Measurements from ENCODE around the gene PSD2. TPM values are rescaled to one million over a fixed set of nuclear protein-coding genes. Genes with fewer than 3 reads are reported as not detected.

The PSD2 gene
- total and polyA plus RNA-seq, 2 of the 13 experiments (the other 11 are each of a cell fraction or from before 2014, with no cell fraction given) = 0.07 TPM; not detected in 1

GRCh38 chr5:139765409-139766217, 30.0 kb upstream of the PSD2 start (continued):
- TF ChIP-seq ATF3 (CRISPR knock-in tag; IDR thresholded peaks at IDR 0.05) = 0 out of 2 replicates have a peak, but pooled peaks have one; percentile 12
- no peak; the same call in 1 of the 2 replicates for TF ChIP-seq RELA (CRISPR knock-in tag; IDR thresholded peaks at IDR 0.05)
- TF ChIP-seq CREB3 (CRISPR knock-in tag; IDR thresholded peaks at IDR 0.05) = no peak; the same call in 1 of the 2 replicates
- no peak for TF ChIP-seq ZNF883 (CRISPR knock-in tag; IDR thresholded peaks at IDR 0.05; ENCODE audit: not compliant biosample characterization)
- TF ChIP-seq ELF1 (CRISPR knock-in tag; IDR thresholded peaks at IDR 0.05) = no peak; the same call in 1 of the 2 replicates
- TF ChIP-seq ZNF441 (CRISPR knock-in tag; IDR thresholded peaks at IDR 0.05; ENCODE audit: borderline replicate concordance) = 0 out of 2 replicates have a peak, but pooled peaks have one; percentile 38
- TF ChIP-seq KDM2A (CRISPR knock-in tag; IDR thresholded peaks at IDR 0.05; ENCODE audit: borderline replicate concordance, low read depth) = peak; percentile 85; the same call in 1 of the 2 replicates
- no peak for TF ChIP-seq ISX (CRISPR knock-in tag; conservative IDR thresholded peaks at IDR 0.05)
- 0 out of 2 replicates have a peak, but pooled peaks have one; percentile 67 for TF ChIP-seq ZNF430 (CRISPR knock-in tag; IDR thresholded peaks at IDR 0.05)
- no peak for TF ChIP-seq ZNF639 (CRISPR knock-in tag; conservative IDR thresholded peaks at IDR 0.05)
- TF ChIP-seq ZNF788 (CRISPR knock-in tag; IDR thresholded peaks at IDR 0.05; ENCODE audit: borderline replicate concordance) = no peak; the same call in 1 of the 2 replicates
- TF ChIP-seq U2AF1 (optimal IDR thresholded peaks at IDR 0.05; ENCODE audit: low read depth, low read length) = peak; percentile 85
- TF ChIP-seq SPEN (CRISPR knock-in tag; IDR thresholded peaks at IDR 0.05; ENCODE audit: low read depth) = 0 out of 2 replicates have a peak, but pooled peaks have one; percentile 29
- 0 out of 2 replicates have a peak, but pooled peaks have one; percentile 27 for TF ChIP-seq DR1 (CRISPR knock-in tag; IDR thresholded peaks at IDR 0.05)
- TF ChIP-seq ZNF619 (CRISPR knock-in tag; IDR thresholded peaks at IDR 0.05) = peak; percentile 63; the same call in 1 of the 2 replicates
- peak; percentile 93 for TF ChIP-seq HNF1B (CRISPR knock-in tag; IDR thresholded peaks at IDR 0.05)
- peak; percentile 91 for TF ChIP-seq ZNF710 (CRISPR knock-in tag; IDR thresholded peaks at IDR 0.05; ENCODE audit: borderline replicate concordance)
- 0 out of 2 replicates have a peak, but pooled peaks have one; percentile 51 for TF ChIP-seq DMAP1 (CRISPR knock-in tag; IDR thresholded peaks at IDR 0.05)

Data from HepG2 (cell line).